ENCODE measurements around the gene ATP6V0B.

Gene ATP6V0B

DNA sequence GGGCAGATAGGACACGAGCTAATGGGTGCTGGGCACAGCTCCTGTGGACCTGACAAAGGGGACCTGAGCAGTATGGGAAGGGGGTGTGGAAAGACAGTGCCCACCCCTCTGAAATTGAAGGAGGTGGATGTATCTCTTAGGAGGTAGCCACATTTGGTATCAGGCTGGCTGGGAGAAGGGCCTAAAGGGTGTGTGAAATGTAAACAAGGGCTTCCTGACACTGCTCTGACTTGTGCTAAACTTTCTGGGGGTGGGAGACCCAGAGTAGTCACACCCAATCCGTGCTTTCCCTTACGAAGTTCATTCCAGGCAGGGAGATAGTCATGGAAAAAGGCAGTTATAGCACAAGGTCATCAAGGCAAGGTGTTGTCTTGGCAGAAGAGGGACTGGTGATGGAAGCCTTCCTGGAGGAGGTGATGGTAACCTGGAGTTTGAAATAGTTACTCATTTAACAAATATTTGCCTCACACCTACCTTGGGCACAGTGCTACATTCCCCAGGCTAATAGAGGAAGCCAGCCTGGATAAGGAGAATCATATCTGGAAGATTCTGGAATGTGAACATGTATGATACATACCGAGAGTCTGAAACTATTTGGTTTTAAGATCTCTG is 11.3 kb downstream of the ATP6V0B start:
- no peak for DNase-seq (ENCODE audit: low spot score)

- DNase-seq (ENCODE audit: low spot score), result no peak
Observed at GRCh38 chr1:43986712-43987111, 12.0 kb downstream of the ATP6V0B start.

DNA sequence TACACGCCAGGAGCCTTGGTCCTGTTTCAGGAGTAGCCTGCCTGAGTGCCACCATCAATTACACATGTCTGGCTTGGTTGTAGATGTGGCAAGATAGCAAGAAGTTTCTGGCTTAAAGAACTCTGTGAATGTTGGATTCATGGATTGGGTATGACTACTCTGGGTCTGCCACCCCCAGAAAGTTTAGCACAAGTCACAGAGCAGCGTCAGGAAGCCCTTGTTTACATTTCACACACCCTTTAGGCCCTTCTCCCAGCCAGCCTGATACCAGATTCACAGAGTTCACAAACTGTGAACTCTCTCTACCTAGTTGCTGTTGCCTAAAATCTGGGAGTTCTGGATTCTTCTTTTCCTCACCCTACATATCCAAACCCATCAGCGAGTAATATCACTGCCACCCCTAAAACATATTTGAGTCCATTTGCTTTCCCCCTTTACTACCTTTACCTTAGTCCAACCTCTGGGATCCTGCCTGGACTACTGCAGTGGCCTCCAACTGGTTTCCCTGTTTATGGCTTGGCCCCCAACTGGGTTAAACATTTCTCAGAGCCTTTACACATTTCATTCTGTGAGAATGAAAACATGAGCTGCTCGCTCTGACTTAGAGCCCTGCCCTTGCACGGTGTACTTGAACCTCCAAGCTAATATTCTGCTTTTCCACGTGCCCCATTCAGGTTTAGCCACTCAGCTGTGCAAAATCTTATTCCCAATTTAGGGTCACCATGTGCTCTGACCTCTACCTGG is 12.6 kb downstream of the ATP6V0B start:
- DNase-seq (ENCODE audit: low spot score), result no peak

DNA sequence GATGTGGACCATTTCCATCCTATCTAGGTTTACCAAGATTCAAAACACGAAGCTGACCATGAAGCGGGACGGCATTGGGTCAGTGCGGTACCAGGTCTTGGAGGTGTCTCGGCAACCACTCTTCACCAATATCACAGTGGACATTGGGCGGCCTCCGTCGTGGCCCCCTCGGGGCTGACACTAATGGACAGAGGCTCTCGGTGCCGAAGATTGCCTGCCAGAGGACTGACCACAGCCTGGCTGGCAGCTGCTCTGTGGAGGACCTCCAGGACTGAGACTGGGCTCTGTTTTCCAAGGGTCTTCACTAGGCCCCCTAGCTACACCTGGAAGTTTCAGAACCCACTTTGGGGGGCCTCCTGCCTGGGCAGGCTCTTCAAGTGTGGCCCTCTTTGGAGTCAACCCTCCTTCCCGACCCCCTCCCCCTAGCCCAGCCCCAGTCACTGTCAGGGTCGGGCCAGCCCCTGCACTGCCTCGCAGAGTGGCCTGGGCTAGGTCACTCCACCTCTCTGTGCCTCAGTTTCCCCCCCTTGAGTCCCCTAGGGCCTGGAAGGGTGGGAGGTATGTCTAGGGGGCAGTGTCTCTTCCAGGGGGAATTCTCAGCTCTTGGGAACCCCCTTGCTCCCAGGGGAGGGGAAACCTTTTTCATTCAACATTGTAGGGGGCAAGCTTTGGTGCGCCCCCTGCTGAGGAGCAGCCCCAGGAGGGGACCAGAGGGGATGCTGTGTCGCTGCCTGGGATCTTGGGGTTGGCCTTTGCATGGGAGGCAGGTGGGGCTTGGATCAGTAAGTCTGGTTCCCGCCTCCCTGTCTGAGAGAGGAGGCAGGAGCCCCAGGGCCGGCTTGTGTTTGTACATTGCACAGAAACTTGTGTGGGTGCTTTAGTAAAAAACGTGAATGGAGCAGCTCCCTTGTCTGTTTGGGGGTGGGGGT is 15.8 kb downstream of the ATP6V0B start:
- DNase-seq (ENCODE audit: low spot score), result no peak

DNA sequence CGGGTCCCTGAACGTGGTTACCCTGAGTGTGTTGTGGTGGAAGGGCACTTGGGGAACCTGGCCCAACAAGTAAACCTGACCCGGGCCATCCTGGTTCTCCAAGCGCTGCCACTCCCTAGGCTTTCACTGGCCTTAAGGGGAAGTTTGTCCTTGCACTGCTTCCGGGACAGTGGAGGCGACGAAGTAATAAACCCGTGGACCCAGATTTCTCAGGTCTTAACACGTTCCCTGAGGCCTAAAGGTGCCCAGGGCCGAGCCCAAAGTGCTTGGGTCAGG is 16.4 kb downstream of the ATP6V0B start:
- DNase-seq (ENCODE audit: low spot score), result no peak

GRCh38 chr1:43991476-43992231 is 16.9 kb downstream of the ATP6V0B start, which contains the start of gene CCDC24:
CCDC24 (plus strand) TSS chr1:43991599; CDS start chr1:43991879, 280 bp downstream.
- DNase-seq (ENCODE audit: low spot score), result peak; percentile 80

DNA sequence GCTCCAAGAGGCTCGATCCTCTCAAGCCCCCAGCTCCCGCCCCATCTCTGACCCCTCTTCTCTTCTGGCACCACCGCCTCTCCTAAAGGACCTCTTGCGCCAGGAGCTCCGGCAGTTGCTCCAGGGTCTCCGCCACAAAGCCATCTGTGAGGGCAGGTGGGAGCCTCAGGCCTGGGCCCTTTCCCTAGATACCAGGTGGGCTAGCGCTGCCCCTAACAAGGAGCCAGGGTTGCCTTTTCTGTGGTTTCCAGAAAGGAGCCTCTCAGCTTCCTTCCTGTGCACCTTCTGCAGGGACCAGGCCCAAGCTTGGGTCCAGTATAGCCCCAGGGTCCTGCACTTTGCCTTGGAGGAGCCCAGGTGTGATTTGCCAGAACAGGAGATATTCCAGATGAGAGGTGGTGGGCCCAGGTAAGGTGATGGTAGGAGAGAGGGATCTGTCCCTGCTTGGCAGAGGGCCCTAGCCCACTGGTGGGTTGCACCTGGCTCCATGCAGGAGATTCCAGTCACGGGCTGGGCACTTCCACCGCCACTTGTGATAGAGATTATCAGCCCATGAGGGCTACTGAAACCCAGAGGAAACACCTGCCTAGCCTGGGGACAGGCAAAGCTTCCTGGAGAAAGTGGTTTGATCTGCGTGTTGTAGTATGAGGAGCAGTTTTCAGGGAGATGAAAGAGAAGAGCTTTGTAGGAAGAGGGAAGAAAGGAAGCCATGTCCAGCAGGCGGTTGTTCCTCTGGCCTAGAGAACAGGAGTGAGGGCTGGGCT is 17.7 kb downstream of the ATP6V0B start:
- no peak for DNase-seq (ENCODE audit: low spot score)

DNA sequence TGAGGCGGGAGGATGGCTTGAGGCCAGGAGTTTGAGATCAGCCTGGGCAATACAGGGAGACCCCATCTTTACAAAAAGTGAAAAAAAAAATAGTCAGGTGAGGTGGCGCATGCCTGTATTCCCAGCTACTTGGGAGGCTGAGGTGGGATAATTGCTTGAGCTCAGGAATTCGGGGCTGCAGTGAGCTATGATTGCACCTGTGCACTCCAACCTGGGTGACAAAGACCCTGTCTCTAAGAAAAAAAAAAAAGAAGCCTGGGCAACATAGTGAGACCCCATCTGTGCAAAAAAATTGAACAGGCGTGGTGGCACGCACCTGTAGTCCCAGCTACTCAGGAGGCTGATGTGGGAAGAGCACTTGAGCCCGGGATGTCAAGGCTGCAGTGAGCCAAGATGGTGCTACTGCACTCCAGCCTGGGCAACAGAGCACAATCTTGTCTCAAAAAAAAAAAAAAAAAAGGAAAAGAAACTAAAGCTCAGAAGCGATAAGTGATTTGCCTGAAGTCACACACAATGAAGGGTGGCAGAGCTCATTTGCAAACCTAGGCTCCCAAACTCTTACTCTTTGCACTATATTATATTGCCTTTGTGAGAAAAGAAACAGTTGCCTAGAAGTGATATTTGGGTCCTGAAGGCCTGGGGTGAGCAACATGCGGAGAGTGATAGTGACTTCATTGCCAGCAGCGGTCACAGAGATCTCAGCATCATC is 18.6 kb downstream of the ATP6V0B start:
- no peak for DNase-seq (ENCODE audit: low spot score)

- DNase-seq (ENCODE audit: low spot score), result no peak
Observed at GRCh38 chr1:43994071-43994470, 19.3 kb downstream of the ATP6V0B start.

DNA sequence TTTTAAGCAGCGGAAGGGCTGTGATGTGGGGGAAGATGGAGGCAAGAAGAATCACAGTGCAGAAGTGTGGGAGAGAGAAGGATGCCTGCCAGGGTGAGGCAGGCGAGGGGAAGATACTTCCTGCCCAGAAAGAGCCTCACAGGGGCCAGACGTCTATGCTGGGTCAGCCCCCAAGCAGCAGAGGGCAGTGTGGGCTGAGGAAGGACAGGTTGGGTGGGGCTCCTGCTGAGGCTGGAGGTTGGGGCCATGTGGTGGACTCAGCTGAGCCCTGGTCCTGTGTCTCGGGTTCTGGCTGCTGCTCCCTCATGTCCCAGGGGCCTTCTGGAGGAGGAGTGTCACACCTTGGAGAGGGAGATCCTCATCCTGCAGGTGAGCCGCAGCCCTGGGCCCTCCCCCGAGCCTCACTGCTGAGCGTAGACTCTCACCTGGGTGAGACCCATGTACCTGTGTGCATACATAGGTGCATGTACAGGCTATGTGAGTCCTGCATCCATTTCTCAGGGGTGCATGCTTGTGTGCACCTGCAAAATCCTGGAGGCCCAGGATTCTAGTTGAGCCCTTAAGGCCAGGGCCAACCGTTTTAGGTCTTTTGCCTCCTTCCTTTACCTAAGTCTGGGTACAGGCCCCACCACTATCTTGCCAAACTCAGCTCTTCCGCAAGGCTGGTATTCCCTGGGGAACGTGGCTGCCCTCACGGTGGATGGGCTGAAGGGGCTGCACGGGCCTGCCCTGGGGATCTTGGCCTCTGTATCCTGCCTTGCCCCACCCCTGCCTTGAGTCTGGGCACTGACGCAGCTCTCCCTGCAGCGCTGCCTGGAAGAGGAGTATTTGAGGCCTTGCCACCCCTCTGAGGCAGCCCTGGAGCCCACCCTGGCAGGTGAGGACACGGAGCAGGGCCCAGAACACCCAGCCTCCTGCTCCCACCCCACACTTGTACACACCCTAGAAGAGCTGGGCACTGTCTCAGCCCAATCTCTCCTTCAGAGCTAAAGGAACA is 20.3 kb downstream of the ATP6V0B start:
- peak; percentile 62 for DNase-seq (ENCODE audit: low spot score)

DNA sequence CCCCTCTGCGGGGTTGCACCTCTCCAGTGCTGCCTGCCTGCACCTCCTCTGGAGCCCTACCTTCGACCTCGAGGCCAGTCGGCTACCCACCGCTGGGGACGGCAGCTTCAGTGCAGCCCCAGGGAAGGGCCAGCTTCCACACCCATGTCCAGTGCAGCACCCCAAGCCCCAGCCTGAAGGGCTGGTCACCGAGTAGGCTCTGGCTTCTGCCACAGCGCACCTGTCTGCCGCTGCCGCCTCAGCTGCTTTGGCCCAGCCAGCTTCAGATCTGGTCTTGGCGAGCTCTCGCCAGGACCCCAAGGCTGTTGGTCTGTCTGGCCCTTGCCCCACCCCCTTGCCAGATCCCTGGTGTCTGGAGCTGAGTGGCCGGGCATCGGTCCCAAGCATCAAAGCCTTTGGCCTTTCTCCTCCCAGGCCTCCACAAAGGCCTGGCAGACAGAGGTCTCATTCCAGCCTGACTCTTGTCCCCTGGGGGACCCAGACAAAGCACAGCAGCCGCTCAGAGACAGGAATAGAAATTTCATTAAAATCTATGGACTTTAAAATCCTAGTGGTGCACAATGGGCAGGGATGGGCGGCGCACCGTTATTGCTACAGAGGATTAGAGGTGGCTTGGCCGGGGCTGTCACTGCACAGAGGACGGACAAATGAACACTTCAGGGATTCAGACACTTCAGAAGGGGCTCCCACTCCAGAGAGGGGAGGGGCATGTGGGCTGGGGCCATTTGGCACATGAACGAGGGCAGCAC is 21.4 kb downstream of the ATP6V0B start:
- DNase-seq (ENCODE audit: low spot score), result no peak

DNA sequence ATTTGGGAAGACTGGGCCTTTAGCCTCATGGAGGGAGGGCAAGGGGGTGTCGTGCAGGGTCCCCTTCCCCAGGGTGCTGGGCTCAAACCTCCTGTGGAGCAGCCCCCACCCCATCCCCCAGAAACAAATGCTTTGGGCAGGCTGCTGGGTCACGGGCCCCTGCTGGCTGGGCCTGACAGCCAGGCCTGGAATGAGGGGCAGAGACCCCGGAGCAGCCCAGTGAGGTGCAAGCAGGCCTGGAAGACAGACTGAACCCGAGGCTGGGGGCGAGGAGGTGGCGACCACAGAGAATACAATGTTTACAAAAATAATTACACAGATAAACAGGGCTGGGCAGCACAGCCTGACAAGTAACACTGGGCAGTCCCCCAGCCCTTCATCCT is 22.0 kb downstream of the ATP6V0B start:
- DNase-seq (ENCODE audit: low spot score), result no peak

DNA sequence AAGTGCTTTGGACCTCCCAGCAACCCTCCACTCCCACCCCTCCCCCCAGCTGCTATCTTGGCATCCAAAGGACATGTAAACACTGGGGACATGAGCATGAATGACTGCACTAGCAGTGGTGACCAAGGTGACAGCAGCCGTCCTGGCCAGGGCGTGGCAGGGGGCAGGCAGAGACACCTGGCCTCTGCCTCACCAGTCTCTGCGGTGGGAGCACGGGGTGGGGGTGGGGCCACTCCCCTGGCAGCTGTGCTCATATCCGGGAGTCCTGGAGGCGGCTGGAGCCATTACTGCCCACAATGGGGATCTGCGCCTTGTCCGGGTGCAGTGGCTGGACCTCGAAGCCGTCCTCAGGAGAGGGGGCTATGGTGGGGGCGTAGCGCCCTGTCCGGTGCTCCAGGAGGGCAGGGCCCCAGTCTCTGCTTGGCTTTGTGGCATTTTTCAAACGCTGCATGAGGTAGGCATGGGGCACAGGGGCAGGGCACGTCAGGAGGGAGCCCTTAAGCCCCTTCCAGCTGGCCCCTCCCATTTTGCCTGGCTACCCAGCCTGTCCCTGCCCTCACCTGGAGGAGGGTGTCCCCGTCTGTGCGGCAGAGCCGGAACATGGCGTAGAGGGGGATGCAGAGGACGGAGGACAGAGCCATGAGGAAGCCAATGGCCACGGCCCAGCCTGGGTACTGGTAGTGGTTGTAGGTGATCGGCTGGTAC is 22.7 kb downstream of the ATP6V0B start:
- DNase-seq (ENCODE audit: low spot score), result no peak

- DNase-seq (ENCODE audit: low spot score), result no peak
Observed at GRCh38 chr1:43998000-43998378, 23.2 kb downstream of the ATP6V0B start.

GRCh38 chr1:43999455-43999854 is 24.7 kb downstream of the ATP6V0B start:
- no peak for DNase-seq (ENCODE audit: low spot score)

DNA sequence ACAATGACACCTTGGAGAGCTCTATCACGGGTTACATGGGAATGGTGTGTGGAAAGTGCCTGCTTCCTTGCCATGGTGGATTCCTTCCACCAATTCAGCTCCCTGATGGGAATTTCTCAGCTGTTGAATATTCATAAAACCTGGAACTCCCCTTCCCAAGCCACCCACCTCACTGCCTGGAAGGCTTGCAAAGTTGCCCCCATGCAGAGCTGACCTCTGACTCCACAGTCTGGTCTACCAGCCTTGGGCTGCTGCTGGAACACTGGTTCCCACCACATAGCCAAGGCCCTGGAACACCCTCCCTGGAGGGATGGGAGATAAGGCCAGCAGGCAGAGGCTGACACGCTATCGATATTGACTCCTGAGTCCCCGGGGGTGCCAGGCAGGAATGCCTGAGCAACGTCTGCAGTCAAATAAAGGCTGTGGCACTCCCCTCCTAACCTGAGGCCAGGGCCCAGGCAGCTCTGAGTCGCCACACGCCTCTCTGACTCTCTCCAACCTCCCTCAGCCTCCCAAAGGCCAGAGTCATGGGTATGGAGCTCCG is 25.4 kb downstream of the ATP6V0B start:
- no peak for DNase-seq (ENCODE audit: low spot score)

GRCh38 chr1:44002165-44002564 is 27.4 kb downstream of the ATP6V0B start:
- DNase-seq (ENCODE audit: low spot score), result no peak

- DNase-seq (ENCODE audit: low spot score), result no peak
Observed at GRCh38 chr1:44002606-44003157, 27.9 kb downstream of the ATP6V0B start.
